Stimulated activated CD8-positive, alpha-beta memory T cell treated with anti-CD3 and anti-CD28 coated beads, Interleukin-7, amount 100 ng/mL, for 24 hours (primary cell): ENCODE data around the gene DAPK3.
"Not testable (repeated sequence)": the region's sequence is repeated elsewhere in the genome, so short reads cannot be mapped to it uniquely, and the experiment has no call there.

ENCODE experiments used
- DNase-seq: peaks from one replicate; pipeline ENCODE4 v3.0.0-alpha.2; 2020; ENCODE audit warnings: low read depth

The DAPK3 gene

DNA sequence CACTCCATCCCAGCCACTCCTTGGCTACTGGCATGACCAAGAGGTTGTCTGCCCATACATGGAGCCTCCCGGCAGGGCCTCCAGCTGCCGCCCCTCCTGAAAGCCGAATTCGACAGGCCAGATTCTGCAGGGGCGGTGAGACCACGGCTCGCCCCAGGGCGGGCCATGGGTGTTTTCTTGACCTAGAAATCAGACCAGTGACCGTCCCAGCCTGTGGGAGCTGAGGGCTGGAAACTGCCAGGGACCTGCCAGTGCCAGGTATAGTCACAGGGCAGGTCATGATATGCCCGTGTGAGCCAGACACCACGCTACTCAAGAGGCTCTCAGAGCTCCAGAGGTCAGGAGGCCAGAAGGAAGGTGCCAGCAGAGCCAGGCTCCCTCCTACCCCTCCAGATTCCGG, 16.8 kb downstream of the DAPK3 start:
- no peak for DNase-seq

DNA sequence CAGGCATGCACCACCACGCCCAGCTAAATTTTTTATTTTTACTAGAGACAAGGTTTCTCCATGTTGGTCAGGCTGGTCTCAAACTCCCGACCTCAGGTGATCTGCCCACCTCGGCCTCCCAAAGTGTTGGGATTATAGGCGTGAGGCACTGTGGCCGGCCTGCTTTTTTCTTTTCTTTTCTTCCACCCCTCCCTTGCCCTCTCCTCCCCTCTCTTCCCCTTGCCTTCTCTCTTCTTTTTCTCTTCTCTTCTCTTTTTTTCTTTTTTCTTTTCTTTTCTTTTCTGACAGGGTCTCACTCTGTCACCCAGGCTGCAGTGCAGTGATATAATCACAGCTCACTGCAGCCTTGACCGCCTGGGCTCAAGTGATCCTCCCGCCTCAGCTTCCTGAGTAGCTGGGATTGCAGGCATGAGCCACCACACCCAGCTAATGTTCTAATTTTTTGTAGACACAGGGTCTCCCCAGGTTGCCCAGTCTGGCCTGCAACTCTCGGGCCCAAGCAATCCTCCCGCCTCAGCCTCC, 18.1 kb downstream of the DAPK3 start:
- DNase-seq = not testable (repeated sequence)

DNA sequence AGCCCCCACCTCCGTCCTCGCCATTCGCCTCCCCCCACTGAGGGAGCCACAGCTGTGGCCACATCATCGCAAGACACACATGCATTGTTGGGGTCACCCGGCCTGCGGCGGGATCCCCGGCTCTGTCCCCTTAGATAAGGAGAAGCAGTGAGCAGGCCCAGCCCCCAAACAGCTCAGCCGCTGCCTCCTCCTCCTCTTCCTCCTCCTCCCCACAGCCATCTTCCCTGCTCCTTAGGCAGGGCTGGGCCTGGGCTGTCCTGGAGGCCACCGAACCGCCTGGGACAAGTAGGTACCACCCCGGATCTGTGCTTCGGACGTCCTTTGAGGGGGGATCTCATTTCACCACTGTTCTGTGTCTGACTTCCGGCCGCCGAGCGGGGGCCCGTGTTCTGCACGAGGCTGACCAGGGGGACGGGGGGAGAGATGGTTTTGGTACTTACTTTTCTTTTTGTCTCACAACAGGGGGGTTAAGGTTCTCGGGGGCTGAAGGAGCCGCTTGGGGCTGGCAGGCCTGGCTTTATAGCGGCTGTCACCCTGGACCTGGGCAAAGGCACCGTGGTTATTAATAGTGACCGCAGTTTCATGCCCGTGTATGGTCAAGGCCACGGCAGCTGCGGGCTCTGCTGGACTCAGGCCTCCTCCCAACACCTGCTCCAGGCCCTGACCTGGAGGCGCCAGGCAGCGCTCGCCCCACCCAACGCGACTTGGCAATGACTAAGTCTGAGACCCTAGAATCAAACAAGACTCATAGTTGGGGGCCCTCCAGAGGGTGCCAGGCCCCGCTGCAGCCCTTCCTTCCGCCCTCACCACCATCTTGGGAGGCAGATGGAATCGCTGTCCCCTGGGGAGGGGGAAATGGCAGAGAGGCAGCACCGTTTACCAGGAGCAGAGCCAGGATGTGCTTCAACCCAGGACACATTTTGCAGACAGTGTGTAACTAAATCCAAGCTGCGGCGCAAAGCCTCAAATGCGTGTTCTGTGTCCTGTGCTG, 19.7 kb downstream of the DAPK3 start:
- DNase-seq = no peak

DNA sequence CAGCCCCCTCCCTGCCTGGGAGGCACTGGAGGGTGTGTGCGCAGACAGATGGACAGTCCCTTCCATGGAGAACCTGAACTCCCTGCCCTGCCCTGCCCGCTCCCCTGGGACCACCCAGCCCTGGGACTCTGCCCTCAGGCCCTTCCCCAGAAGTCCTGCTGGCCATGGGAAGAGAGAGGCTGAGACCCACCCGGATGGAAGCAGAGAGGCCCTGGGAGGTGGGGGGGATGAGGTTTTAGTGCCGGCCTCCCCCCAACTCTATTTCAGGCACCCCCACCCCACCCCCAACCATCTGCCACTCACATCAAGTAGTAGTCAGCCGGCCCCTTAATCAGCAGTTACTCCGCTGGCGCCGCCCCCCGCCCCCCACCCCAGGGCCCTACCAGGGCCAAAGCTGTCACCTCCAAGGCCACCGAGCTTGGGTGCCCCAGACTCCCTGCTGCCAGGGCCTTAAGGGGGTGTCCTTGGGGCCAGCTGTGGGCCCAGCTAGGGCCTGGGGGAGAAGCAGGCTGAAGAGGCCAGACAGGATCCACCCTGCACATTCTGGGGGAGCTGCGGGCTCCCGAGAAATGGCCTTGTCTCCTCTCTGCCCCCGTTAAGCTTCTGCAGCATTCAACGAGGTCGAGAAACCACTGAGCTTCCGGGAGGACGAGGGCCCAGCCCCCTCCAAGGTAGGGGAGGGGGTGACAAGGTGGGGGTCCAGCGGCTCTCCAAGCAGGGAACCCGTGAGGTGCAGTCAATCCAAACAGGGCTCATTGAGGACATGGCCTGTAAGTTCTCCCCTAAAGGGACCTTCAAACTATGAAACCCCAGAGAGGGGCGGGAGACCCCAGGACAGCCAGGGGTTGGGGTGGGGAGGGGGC, 20.7 kb downstream of the DAPK3 start:
- DNase-seq = no peak

DNA sequence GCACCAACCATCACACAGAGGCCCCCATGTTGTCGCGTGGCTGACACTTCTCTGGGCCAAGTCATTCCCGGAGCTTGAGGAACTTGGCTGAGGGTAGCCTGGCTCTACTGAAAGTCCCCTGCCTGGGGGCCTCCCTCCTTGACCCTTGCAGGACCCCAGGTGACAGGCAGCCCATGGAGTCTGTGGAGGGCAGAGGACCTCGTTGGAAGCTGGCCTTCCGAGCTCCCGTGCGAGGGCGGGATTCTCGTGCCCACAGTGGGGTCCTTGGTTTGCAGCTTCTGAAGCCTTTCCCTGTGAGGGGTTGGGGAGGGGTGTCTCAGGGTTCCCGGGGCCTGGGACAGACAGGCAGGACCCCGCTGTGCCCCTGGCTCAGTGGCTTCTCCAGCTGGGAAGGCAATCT, 21.6 kb downstream of the DAPK3 start:
- DNase-seq = no peak

DNA sequence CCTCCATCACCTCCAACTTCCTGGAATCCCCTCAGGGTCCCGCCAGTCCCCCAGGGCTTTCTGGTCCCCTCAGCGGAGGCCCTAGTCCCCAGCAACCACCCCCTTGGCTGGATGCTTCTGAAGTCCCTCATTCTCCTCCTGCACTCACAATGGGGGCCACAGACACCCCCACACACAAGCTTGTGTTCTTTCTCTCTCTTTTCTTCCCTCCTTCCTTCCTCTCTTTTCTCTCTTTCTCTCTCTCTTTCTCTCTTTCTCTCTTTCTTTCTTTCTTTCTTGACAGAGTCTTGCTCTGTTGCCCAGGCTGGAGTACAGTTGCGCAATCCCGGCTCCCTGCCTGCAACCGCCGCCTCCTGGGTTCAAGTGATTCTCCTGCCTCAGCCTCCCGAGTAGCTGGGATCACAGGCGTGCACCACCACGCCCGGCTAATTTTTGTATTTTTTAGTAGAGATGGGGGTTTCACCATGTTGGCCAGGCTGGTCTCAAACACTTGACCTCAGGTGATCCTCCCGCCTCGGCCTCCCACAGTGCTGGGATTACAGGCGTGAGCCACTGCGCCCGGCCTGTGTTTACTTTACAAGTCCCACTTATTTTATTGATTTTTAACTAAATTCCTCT, 23.5 kb downstream of the DAPK3 start:
- not testable (repeated sequence) for DNase-seq

DNA sequence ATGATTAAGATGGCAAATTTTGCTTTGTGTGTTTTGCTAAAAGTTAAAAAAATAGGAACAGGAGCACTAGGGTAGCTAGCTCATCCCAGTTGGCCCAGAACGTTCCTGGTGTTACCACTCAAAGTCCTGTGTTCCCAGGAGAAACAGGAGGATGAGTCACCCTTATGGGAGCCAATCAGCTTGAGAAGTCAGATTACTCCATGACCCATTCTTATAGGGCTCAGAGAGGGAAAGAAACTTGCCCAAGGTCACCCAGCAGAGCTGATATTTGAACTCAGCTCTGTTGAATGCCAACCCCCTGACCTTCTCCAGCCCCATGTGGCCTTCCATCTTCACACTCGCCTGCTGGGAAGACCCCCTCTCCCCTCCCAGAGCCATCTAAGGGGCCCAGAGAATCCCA, 25.1 kb downstream of the DAPK3 start:
- DNase-seq = no peak

DNA sequence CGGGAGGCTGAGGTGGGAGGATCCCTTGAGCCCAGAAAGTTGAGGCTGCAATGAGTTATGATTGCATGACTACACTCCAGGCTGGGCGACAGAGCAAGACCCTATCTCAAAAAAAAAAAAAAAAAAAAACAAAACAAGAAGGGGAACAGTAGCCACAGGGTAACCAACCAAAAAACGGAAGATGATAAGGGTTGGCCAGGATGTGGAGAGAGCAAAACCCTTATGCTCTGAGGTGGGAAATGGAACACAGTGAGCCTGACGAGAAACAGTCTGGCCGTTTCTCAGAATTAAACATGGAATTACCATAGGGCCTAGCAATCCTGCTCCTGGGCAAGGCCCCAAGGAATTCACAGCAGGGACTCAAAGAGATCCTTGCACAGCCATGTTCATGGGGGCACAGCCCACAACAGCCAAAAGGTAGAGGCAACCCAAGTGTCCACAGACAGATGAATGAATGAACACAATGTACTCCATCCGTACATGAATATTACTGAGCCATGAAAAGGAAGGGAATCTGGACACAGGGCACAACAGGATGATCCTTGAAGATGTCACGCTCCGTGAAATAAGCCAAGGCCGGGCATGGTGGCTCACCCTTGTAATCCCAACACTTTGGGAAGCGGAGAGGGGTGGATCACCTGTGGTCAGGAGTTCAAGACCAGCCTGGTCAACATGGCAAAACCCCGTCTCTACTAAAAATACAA, 26.7 kb downstream of the DAPK3 start:
- DNase-seq = no peak

DNA sequence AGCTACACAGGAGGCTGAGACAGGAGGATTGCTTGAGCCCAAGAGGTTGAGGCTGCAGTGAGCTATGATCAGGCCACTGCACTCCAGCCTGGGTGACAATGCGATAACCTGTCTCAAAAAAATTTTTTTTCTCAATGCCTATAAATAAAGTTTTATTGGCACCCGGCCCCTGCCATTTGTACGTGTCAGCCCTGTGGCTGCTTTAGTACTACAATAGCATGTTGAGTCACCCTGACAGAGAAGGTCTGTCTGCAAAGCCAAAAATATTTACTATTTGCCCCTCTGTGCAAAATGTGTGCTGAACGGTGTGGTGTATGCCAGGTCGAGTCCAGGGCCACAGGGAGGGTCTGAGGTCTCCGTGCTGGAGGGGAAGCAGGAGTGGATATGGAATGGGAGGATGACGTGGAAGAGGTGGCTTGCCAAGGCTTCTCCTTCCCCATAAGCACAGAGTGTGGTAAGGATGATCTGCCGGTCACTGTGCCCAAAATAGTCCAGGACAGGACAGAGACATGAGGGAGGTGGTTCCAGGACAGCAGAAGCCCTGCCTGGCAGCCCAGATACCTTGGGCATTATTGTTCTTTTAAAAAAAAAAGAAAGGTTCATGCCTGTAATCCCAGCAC, 28.0 kb downstream of the DAPK3 start:
- DNase-seq = no peak

DNA sequence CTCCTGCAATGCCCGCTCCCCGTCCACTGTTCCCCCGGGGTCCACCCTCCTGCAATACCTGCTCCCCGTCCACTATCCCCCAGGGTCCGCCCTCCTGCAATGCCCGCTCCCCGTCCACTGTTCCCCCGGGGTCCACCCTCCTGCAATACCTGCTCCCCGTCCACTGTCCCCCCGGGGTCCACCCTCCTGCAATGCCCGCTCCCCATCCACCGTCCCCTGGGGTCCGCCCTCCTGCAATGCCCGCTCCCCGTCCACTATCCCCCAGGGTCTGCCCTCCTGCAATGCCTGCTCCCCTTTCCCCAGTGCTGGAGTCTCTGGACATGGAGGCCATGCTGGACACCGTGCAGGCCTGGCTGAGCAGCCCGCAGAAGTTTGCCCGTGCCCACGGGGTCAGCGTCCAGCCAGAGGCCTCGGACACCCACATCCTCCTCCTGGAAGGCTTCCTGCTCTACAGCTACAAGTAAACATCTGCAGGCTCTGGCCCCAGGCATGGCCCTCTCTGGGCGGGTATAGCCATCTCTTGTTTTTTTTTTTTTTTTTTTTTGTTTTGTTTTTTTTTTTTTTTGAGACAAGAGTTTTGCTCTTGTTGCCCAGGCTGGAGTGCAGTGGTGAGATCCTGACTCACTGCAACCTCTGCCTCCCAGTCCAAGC, 32.5 kb downstream of the DAPK3 start:
- DNase-seq = not testable (repeated sequence)

DNA sequence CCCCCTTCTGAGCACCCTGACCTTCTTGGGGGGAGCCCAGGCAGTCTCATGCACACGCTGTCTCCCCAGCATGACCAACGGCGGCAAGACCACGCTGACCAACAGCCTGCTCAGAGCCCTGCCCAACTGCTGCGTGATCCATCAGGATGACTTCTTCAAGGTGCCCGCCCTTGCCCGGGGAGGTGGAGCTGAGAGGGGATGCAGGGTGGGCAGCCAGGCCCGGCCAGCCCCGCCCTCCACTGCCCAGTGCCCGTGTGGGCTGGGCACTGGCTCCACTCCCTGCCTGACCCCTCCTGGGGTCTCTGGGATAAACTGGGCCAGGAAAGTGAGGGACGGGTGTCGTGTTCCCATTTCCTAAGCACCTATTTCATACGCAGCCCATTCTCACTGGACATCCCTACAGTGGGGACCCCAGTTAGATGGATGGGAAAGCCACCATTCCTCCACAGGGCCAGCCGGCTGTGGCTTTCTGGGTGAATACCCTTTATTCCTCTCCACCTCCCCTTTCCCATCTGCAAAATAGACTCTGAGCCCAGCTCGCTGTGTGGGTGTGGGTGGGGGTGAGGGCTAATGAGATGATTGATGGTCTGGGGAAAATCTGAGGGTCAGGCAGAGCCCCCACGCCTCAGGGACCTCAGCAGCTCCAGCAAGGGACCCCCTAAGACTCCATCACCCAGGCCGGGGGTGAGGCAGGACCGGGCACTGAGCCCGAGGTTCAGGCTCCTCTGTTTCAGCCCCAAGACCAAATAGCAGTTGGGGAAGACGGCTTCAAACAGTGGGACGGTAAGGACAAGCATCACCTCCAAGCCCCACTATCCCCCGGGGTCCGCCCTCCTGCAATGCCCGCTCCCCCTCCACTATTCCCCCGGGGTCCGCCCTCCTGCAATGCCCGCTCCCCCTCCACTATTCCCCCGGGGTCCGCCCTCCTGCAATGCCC, 34.1 kb downstream of the DAPK3 start:
- no peak for DNase-seq

DNA sequence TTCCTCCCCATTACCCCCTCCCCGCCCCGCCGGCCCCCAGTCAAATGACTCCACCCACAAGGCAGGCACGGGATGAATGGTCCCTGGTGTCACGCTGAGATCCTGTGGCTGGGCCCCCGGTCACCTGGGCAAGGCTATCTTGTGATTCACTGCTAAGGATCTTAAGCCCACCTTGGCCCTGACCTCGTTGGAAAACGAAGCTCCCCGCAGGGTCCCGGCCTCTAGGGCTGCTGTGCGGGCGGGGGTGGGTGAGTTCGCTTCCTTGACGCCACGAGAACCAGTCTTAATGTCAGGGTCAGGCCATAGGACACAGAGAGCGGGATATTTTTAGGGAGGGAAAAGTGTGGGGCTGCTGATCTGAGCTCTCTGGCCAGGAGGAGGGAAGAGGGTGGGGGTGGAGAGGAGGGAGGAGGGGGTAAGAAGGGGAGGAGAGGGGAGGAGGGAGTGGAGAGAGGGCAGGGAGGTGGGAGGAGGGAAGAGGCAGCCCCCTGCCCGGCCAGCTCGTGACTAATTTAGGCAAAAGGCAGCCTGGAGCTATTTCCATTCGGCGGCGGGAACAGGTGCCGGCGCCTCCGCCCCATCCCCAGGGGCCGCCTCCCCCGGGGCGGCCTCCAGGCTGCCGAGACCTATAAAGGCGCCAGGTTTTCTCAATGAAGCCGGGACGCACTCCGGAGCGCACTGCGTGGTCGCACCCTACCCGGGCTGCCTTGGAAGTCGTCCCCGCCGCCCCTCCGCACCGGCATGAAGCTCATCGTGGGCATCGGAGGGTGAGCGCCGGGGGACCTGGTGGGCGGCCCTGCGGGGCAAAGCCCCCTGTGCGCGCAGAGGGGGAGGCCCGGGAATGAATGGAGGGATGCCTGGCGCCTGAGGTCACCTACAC, 37.7 kb downstream of the DAPK3 start, which contains the start of gene NMRK2:
Gene NMRK2, plus strand, starts transcription at position 139 of the 880 bp plus-strand sequence. Its CDS starts 603 bp downstream, at position 742.
- no peak for DNase-seq

DNA sequence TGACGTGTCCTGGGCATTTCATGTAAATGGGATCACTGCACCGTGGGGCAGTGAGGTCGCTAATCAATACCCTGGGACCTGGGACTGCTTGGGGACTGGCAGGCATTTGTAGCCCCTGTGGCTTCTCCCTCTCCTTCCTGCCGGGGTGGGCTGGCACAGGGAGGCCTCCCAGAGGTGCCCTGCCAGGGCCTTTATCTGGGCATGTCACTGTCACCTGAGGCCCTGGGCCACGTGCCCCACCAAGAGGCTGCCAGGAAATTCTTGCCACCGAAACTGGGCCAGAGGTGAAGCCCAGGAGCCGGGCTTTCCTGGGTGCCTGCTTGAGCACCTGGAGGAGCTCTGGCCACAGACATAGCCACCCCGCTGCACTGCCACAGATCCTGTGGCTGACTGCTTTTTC, 39.9 kb downstream of the DAPK3 start:
- DNase-seq = no peak

DNA sequence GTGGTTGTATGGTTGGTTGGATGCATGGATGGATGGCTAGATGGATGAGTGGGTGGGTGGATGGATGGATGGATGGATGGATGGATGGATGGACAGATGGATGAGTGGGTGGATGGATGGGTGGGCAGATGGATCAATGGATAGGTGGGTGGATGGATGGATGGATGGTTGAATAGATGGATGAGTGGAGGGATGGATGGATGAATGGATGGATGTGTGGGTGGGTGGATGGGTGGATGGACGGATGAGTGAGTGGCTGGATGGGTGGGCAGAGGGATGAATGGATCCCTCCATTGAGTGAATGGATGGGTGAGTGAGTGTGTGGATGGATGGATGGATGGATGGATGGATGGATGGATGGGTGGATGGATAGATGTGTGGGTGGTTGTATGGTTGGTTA, 47.0 kb downstream of the DAPK3 start:
- DNase-seq = no peak

DNA sequence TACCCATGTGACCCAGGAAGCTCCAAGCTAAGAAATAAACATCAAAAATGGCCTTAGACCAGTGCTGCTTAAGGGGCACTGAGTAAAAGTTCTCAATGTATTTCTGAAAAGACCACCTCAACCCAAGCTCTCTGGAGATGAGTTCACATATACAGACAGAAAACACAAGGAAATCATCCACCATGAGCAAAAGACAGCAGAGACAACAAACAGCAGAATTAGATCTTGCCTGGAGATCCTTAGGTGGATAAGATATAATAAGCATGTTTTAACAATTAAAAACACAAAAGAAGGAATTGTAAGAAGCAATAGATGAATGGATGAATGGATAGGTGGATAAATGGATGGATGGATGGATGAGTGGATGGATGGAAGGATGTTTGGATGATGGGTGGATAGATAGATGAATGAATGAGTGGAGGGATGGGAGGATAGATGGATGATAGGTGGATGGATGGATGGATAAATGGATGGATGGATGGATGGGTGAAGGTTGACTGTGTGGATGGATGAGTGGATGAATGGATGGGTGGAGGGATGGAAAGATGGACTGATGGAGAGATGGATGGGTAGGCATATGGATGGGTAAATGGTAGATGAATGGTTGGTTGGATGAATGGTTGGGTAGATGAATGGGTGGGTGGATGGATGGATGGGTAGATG, 47.7 kb downstream of the DAPK3 start:
- DNase-seq = no peak

DNA sequence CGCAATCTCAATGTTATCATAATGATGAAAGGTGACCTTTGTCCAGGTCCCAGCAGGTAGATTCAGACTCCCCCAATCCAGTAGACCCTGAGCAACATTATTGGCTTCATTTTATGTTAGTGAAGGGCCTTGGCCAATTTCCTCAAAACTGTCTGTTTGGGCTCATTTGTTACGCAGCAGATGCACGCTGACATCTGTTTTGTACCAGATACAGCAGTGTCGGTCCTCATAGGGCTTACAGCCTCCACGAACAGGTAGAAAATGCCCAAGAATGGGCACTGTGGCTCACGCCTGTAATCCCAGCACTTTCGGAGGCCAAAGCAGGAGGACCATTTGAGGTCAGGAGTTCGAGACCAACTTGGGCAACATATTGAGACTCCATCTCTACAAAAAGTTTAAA, 51.1 kb downstream of the DAPK3 start:
- DNase-seq = no peak

DNA sequence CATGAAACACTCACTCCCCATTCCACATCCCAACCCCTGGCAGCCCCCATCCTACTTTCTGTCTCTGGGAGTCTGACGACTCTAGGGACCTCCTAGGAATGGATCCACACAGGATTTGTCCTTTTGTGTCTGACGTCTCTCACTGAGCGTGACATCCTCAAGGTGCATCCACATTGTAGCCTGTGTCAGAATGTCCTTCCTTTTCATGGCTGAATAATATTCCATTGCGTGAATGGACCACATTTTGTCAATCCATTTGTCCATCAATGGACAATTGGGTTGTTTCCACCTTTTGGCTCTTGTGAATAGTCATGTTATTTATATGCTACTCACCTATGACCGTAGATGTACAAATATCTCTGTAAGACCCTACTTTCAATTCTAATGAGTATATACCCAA, 54.9 kb downstream of the DAPK3 start:
- DNase-seq = no peak

DNA sequence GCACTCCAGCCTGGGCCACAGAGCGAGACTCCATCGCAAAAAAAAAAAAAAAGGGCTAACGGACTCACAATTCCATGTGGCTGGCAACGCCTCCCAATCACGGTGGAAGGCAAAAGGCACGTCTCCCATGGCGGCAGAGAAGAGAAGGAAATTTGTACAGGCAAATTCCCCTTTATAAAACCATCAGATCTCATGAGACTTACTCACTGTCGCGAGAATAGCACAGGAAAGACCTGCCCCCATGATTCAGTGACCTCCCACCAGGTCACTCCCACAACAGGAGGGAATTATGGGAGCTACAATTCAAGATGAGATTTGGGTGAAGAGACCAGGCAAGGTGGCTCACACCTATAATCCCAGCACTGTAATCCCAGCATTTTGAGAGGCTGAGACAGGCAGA, 56.7 kb downstream of the DAPK3 start:
- no peak for DNase-seq
